Colonic mucosa (tissue), 4 donors: ENCODE data around the gene ST7. TPM values are rescaled to one million over a fixed set of nuclear protein-coding genes. Genes with fewer than 3 reads are reported as not detected.

Experiments
- DNase-seq: peaks from one replicate; pipeline ENCODE4 v3.0.0-alpha.2; 2020
- H3K27ac ChIP-seq: fragments of 200-600 bp; one replicate; pipeline ENCODE4 v1.8.0; 2021
- H3K27me3 ChIP-seq: fragments of 200-600 bp; one replicate; pipeline ENCODE4 v1.8.0; 2021
- H3K36me3 ChIP-seq: fragments of 200-600 bp; one replicate; pipeline ENCODE4 v1.8.0; 2021
- H3K4me1 ChIP-seq: fragments of 200-600 bp; one replicate; pipeline ENCODE4 v1.8.0; 2021; ENCODE audit warnings: mild to moderate bottlenecking
- H3K4me3 ChIP-seq: fragments of 200-600 bp; one replicate; pipeline ENCODE4 v1.8.0; 2021
- H3K9ac ChIP-seq, 2 donors: one replicate each; pipeline ENCODE4 v1.7.0; 2013; ENCODE audit warnings: control low read depth in 2 of 2, low read depth in 2 of 2, low read length in 2 of 2
- H3K9me3 ChIP-seq: fragments of 200-600 bp; one replicate; pipeline ENCODE4 v1.8.0; 2021
- CTCF ChIP-seq: fragments of 200-600 bp; IDR thresholded peaks from one replicate; pipeline ENCODE4 v1.8.0; 2022; ENCODE audit warnings: antibody characterized with exemption, mild to moderate bottlenecking
- intact Hi-C: fragments of 100-400 bp; cut with DNase I; formaldehyde crosslinking; loops from one replicate; pipeline ENCODE4 v1.14.1; 2022
- total RNA-seq, 2 donors: library from RNA; stranded (reverse); fragmentation: NEBNext Ultra II Directional in 1 of 2; extraction: Animal tissue kit (Norgen Biotek cat#: 25700) in 1 of 2; gene quantifications; one replicate each; pipeline ENCODE4 v1.2.1, GENCODE V29; 2021
- donor health status: healthy.
- donor health status: DM: no; HTN: no; CAD: no.
- donor health status: DM: no; HTN: no; CAD: no.

Gene ST7
- total RNA-seq, 2 donors from 2014 or later: 10.6 to 12.2 TPM

- Histone ChIP-seq H3K9ac (no peak overlapping the region), H3K4me1 (no peaks in the 10 kb centered on the region), H3K27ac (no peak overlapping the region), H3K4me3 (no peak overlapping the region), H3K36me3 (no peaks in the 10 kb centered on the region), H3K9me3 (no peaks in the 10 kb centered on the region), H3K27me3 (no peaks in the 10 kb centered on the region)
- no peak for DNase-seq
- no peak for TF ChIP-seq CTCF
- intact Hi-C loops: no loop called here
Observed at GRCh38 chr7:117032810-117033209, 79.5 kb downstream of the ST7 start.

GRCh38 chr7:117034851-117035464 lies 81.7 kb downstream of the ST7 start:
- intact Hi-C loops: no loop called here
- no peaks in the 10 kb centered on the region for H3K9me3 ChIP-seq
- DNase-seq: no peak
- no peak overlapping the region for H3K9ac ChIP-seq
- TF ChIP-seq CTCF: no peak
- H3K27me3 ChIP-seq: no peaks in the 10 kb centered on the region
- H3K36me3 ChIP-seq: no peaks in the 10 kb centered on the region
- no peak overlapping the region for H3K4me3 ChIP-seq
- H3K4me1 ChIP-seq: no peaks in the 10 kb centered on the region
- no peak overlapping the region for H3K27ac ChIP-seq

GRCh38 chr7:117035465-117035862 lies 82.2 kb downstream of the ST7 start:
- Histone ChIP-seq H3K4me1 (no peaks in the 10 kb centered on the region), H3K36me3 (no peaks in the 10 kb centered on the region), H3K4me3 (no peak overlapping the region), H3K27ac (no peak overlapping the region), H3K9ac (no peak overlapping the region), H3K27me3 (no peaks in the 10 kb centered on the region), H3K9me3 (no peaks in the 10 kb centered on the region)
- intact Hi-C loops: no loop called here
- no peak for TF ChIP-seq CTCF
- DNase-seq: no peak

- TF ChIP-seq CTCF: no peak
- Histone ChIP-seq H3K4me3 (no peak overlapping the region), H3K27me3 (no peaks in the 10 kb centered on the region), H3K27ac (no peak overlapping the region), H3K9ac (no peak overlapping the region), H3K36me3 (no peaks in the 10 kb centered on the region), H3K4me1 (no peaks in the 10 kb centered on the region), H3K9me3 (no peaks in the 10 kb centered on the region)
- intact Hi-C loops: no loop called here
- DNase-seq: no peak
Observed at GRCh38 chr7:117036053-117036669, 82.9 kb downstream of the ST7 start.

GRCh38 chr7:117036836-117037235 lies 83.5 kb downstream of the ST7 start:
- Histone ChIP-seq H3K4me3 (no peak overlapping the region), H3K9me3 (no peaks in the 10 kb centered on the region), H3K9ac (no peak overlapping the region), H3K27me3 (no peaks in the 10 kb centered on the region), H3K4me1 (no peaks in the 10 kb centered on the region), H3K36me3 (no peaks in the 10 kb centered on the region), H3K27ac (no peak overlapping the region)
- DNase-seq: no peak
- TF ChIP-seq CTCF: no peak
- intact Hi-C loops: no loop called here
